Suprapubic skin (tissue), 3 donors: ENCODE data around the gene PRSS56.

Experiments
- POLR2A ChIP-seq, 2 donors: fragments of 450-650 bp; IDR thresholded peaks; one replicate each; pipeline ENCODE4 v1.6.1; 2017; ENCODE audit warnings: antibody characterized with exemption in 2 of 2, mild to moderate bottlenecking in 2 of 2, moderate library complexity in 2 of 2
- TF ChIP-seq, protein P1 (sequence below), 2 donors: fragments of 200-600 bp in 1 of 2; fragments of 450-650 bp in 1 of 2; sonication (generic) in 1 of 2; IDR thresholded peaks; one replicate each; pipeline ENCODE4 v1.5.1; 2016 to 2019; ENCODE audit warnings: antibody characterized with exemption in 2 of 2, mild to moderate bottlenecking in 1 of 2, moderate library complexity in 1 of 2

DNA sequence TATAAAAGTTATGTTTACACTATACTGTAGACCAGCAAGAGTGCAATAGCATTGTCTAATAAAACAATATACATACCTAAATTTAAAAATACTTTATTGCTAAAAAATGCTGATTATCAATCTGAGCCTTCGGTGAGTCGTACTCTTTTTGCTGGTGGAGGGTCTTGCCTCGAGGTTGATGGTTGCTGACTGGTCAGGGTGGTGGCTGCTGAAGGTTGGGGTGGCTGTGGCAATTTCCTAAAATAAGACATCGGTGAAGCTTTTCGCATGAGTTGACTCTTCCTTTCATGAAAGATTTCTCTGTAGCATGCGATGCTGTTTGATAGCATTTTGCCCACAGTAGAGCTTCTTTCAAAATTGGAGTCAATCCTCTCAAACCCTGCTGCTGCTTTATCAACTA is 27.8 kb downstream of the PRSS56 start:
- TF ChIP-seq, protein P1, sequence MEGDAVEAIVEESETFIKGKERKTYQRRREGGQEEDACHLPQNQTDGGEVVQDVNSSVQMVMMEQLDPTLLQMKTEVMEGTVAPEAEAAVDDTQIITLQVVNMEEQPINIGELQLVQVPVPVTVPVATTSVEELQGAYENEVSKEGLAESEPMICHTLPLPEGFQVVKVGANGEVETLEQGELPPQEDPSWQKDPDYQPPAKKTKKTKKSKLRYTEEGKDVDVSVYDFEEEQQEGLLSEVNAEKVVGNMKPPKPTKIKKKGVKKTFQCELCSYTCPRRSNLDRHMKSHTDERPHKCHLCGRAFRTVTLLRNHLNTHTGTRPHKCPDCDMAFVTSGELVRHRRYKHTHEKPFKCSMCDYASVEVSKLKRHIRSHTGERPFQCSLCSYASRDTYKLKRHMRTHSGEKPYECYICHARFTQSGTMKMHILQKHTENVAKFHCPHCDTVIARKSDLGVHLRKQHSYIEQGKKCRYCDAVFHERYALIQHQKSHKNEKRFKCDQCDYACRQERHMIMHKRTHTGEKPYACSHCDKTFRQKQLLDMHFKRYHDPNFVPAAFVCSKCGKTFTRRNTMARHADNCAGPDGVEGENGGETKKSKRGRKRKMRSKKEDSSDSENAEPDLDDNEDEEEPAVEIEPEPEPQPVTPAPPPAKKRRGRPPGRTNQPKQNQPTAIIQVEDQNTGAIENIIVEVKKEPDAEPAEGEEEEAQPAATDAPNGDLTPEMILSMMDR (IDR thresholded peaks at IDR 0.05) = no peak
- no peak for TF ChIP-seq POLR2A (IDR thresholded peaks at IDR 0.05)
